ENCODE measurements around the gene PRSS38. TPM values are rescaled to one million over a fixed set of nuclear protein-coding genes. Genes with fewer than 3 reads are reported as not detected.

PRSS38 gene
- polyA plus RNA-seq, 1 donor (not counting 4 experiments of a cell fraction or from before 2014, with no cell fraction given), result not detected

DNA sequence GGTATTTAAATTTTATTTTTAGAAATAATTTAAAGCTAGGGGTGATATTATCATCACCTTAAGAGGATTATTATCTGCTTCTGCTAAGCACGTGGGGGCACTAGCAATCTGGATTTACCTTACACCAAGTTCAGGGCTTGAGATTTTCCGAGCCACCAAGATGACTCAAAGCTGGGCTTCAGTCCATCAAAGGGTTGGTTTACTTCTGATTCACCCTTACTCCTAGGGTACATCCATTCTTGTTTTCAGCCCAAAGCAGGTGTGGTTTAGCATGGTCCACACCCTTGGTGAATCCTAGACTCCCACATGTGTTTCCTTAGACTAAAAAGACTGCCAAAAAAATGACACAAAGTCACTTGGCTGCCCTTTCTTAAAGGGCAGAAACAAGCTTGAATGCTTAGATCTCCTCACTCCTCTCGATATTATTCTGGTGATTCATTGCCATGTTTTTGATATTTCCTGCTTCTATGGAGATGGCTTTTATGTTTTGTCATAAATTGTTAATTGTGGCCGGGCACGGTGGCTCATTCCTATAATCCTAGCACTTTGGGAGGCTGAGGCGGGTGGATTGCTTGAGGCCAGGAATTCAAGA is 9.8 kb upstream of the PRSS38 start:
- TF ChIP-seq CTCF (optimal IDR thresholded peaks at IDR 0.05 in 1 of 3, IDR thresholded peaks at IDR 0.05 in 1 of 3, conservative IDR thresholded peaks at IDR 0.05 in 1 of 3; ENCODE audit: extremely low read depth in 1 of 3, insufficient read depth in 2 of 3, low read length in 3 of 3), result peak in 2 of 3 experiments; percentile 21 to 54
- no peak for TF ChIP-seq EZH2 (IDR thresholded peaks at IDR 0.05; ENCODE audit: low read length)
- Histone ChIP-seq H3K36me3 (ENCODE audit: control insufficient read depth in 2 of 2, extremely low read depth in 1 of 2, insufficient read depth in 2 of 2, low read length in 2 of 2) (no peaks in the 10 kb centered on the region), H3K4me2 (ENCODE audit: control insufficient read depth, extremely low read depth, insufficient read depth, low read depth, low read length) (peak overlapping the region; percentile 10), H3K79me2 (ENCODE audit: control insufficient read depth, insufficient read depth, low read length) (no peaks in the 10 kb centered on the region), H3K9me1 (ENCODE audit: control insufficient read depth, extremely low read depth, insufficient read depth, low read length) (no peaks in the 10 kb centered on the region), H3K9ac (ENCODE audit: control insufficient read depth, extremely low read depth, insufficient read depth, low read length) (no peak overlapping the region), H2AFZ (ENCODE audit: control insufficient read depth, low read length) (no peak overlapping the region), H4K20me1 (ENCODE audit: control insufficient read depth, extremely low read depth, insufficient read depth, low read length) (no peaks in the 10 kb centered on the region), H3K9me3 (ENCODE audit: control insufficient read depth, low read depth, low read length) (no peaks in the 10 kb centered on the region), H3K27me3 (ENCODE audit: control insufficient read depth, extremely low read depth, insufficient read depth, low read length) (no peaks in the 10 kb centered on the region), H3K27ac (ENCODE audit: control insufficient read depth, insufficient read depth, low read length) (peak overlapping the region; percentile 37), H3K4me3 (ENCODE audit: control insufficient read depth in 2 of 3, extremely low read depth in 1 of 3, insufficient read depth in 2 of 3, low read depth in 1 of 3, low read length in 3 of 3) (no peak overlapping the region), H3K4me1 (ENCODE audit: control insufficient read depth, extremely low read depth, insufficient read depth, low read length) (peaks cover 11% of the 10 kb centered on the region)
- peak; percentile 90 for DNase-seq (ENCODE audit: low read depth, low spot score)
- dilution Hi-C loops (cut with MboI; ENCODE audit: extremely low pct_ligation_motif_present, low sequenced_read_pairs), result no loop called here
- peak; percentile 98 for FAIRE-seq

DNA sequence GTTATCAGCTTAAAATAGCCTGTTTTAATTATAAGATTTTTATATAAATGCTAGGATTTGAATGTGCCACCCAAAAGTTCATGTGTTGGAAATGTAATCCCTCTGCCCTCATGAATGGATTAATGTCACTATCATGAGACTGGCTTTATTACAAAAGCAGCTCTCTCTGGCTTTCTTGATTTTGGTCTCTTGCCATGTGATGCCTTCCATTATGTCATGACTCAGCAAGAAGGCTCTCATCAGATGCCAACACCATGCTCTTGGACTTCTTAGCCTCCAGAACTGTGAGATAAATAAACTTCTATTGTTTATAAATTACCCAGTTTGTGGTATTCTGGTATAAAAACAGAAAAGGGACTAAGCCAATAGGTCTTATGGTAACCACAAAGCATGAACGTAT is 6.9 kb upstream of the PRSS38 start:
- no peak overlapping the region for H2AFZ ChIP-seq (ENCODE audit: control insufficient read depth, low read length)
- no peak overlapping the region for H3K4me3 ChIP-seq (ENCODE audit: control insufficient read depth in 2 of 3, extremely low read depth in 1 of 3, insufficient read depth in 2 of 3, low read depth in 1 of 3, low read length in 3 of 3)
- DNase-seq (ENCODE audit: low read depth, low spot score) (no peak), FAIRE-seq (peak; percentile 23)
- H3K4me2 ChIP-seq (ENCODE audit: control insufficient read depth, extremely low read depth, insufficient read depth, low read depth, low read length), result no peak overlapping the region
- no peaks in the 10 kb centered on the region for H3K9me1 ChIP-seq (ENCODE audit: control insufficient read depth, extremely low read depth, insufficient read depth, low read length)
- H3K4me1 ChIP-seq (ENCODE audit: control insufficient read depth, extremely low read depth, insufficient read depth, low read length), result peaks cover 11% of the 10 kb centered on the region
- no peaks in the 10 kb centered on the region for H3K36me3 ChIP-seq (ENCODE audit: control insufficient read depth in 2 of 2, extremely low read depth in 1 of 2, insufficient read depth in 2 of 2, low read length in 2 of 2)
- no peaks in the 10 kb centered on the region for H4K20me1 ChIP-seq (ENCODE audit: control insufficient read depth, extremely low read depth, insufficient read depth, low read length)
- TF ChIP-seq EZH2 (IDR thresholded peaks at IDR 0.05; ENCODE audit: low read length) (no peak), CTCF (optimal IDR thresholded peaks at IDR 0.05 in 1 of 3, IDR thresholded peaks at IDR 0.05 in 1 of 3, conservative IDR thresholded peaks at IDR 0.05 in 1 of 3; ENCODE audit: extremely low read depth in 1 of 3, insufficient read depth in 2 of 3, low read length in 3 of 3) (no peak)
- H3K9me3 ChIP-seq (ENCODE audit: control insufficient read depth, low read depth, low read length), result no peaks in the 10 kb centered on the region
- dilution Hi-C loops (cut with MboI; ENCODE audit: extremely low pct_ligation_motif_present, low sequenced_read_pairs), result no loop called here
- no peak overlapping the region for H3K9ac ChIP-seq (ENCODE audit: control insufficient read depth, extremely low read depth, insufficient read depth, low read length)
- H3K79me2 ChIP-seq (ENCODE audit: control insufficient read depth, insufficient read depth, low read length), result no peaks in the 10 kb centered on the region
- H3K27ac ChIP-seq (ENCODE audit: control insufficient read depth, insufficient read depth, low read length), result no peak overlapping the region
- no peaks in the 10 kb centered on the region for H3K27me3 ChIP-seq (ENCODE audit: control insufficient read depth, extremely low read depth, insufficient read depth, low read length)
